HG03354 (cell line): Measurements from ENCODE around the gene KLHL17.

Source experiments
- ATAC-seq: cut with Tn5 transposase; IDR thresholded peaks from one replicate; pipeline ENCODE4 v1.9.1; 2021; ENCODE audit warnings: mild to moderate bottlenecking; ENCODE audit not compliant: unreplicated experiment, poor library complexity, severe bottlenecking

Gene KLHL17

DNA sequence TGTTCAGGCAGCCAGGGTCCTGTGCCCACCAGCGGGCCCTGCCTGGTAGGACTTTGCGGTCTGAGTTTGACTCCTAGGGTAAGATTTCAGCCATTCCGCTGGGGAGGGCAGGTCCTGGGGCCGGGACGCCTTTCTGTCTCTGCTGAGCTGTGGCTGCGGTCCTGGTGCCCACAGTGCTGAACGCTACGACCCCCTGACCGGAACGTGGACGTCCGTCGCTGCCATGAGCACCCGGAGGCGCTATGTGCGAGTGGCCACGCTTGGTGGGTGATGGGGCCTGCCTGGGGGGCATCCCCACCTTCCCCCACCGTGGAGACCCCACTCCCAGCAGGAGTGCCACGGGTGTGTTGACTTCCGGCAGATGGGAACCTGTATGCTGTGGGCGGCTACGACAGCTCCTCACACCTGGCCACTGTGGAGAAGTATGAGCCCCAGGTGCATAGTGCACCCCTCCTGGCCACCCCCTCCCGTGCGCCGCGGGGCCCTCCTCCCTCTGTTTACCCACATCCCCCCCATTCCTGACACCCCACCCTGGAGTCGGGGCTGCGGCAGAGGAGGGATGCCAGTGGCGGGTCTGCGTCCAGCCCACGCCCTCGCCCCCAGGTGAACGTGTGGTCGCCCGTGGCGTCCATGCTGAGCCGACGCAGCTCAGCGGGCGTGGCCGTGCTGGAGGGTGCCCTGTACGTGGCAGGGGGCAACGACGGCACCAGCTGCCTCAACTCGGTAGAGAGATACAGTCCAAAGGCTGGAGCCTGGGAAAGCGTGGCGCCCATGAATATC is 3.6 kb downstream of the KLHL17 start:
- ATAC-seq = no peak

DNA sequence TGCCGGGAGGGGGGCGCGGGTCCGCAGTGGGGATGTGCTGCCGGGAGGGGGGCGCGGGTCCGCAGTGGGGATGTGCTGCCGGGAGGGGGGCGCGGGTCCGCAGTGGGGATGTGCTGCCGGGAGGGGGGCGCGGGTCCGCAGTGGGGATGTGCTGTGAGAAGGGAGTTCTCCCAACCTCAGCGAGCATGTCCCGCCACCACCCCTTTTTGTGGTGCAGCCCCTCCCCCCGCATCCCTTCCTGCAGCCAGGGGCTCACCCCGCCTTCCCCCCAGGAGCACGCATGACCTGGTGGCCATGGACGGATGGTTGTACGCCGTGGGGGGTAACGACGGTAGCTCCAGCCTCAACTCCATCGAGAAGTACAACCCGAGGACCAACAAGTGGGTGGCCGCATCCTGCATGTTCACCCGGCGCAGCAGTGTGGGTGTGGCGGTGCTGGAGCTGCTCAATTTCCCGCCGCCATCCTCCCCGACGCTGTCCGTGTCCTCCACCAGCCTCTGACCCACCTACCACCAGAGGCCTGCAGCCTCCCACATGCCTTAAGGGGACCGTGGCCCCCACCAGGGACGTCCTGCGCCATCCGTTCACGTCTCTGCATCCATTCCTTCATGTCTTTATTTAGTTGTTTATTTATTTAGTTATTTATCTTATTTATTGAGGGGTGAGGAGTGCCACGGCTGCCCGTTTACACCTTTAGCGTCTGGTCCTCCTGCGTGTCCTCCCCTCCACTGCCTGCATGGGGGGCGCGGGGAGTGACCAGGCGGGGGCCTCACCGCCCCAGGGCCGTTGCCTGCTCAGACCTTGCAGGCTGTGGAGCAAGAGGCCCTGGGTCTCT is 4.5 kb downstream of the KLHL17 start:
- ATAC-seq = no peak

DNA sequence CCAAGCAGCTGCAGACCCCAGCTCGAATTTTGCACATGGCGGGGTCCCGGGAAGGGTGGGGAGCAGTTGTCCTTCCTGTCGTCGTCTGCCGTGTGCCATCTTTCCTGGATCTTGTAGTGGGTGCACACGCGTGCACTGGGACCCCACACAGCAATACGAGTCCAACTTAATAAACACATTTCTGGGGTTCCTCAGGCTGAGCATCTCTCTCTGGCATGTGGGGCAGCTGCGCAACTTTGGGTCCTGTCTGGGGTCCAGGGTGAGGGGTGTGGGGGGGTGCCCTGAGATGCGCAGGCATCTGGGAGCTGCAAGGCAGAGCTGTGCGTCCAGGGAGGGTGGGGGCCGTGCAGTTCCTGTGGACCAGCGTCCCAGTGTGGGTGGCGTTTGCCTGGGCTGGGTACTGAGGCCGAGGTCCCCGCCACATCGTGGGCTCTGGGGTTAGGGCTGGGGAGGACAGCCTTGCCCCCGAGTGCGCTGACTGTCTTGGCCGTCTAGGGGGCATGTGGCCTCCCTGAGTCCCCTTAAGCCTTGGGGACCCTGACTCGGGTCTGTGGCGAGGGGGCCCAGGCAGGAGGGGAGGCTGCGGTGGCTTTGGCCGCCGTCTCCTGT is 5.2 kb downstream of the KLHL17 start:
- no peak for ATAC-seq

DNA sequence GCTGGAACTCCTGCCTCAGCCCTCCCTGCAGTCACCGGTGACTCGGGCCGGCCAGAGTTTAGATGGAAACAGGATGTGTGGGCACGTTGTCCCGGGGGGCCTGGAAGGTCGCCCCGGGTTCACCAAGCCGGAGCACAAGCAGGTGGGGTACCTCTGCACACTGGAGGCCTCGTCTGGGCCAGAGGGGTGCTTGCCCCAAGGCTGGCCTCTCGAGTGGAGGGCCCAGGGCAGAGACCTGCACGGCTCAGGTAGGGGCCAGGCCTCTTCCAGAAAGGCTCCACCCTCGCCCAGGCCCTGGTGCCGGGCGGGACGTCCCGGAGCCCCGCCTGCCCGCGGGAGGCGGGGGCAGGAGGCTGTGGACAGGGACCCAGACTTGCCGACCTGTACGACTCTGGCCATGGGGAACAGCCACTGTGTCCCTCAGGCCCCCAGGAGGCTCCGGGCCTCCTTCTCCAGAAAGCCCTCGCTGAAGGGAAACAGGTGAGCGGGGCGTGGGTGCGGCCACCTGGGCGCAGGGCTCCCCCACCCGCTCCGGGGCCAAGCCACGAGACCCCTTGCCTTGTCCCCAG is 5.8 kb downstream of the KLHL17 start, which contains the start of gene PLEKHN1:
PLEKHN1 (plus strand) TSS at position 348 of the 569 bp plus-strand sequence; CDS start at position 398, 50 bp downstream.
- ATAC-seq = peak; percentile 33

DNA sequence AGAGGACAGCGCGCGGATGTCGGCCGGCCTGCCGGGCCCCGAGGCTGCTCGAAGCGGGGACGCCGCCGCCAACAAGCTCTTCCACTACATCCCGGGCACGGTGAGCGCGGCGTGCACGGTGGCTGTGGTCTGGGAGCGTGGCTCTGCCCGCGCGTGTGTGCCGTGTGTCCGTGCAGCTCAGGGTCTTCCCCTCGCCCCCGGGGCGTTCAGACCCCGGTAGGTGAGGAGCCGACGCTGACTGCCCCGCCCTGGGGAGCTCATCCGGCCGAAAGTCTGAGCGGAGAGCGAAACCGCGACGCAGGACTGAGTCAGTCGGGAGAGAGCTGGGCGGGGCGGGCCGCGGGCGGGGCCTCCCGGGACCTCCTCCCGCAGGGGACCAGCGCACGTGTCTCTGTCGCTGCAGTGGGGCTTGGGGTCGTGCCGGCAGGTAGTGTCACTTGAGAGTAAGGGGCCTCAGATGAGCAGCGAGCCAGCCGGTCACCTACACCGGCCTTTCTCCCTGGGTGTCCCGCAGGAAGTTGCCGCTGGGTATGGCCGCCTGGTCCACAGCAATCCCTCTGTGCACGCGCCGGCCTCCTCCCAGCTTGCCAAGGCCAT is 6.4 kb downstream of the KLHL17 start:
- ATAC-seq = peak; percentile 75

DNA sequence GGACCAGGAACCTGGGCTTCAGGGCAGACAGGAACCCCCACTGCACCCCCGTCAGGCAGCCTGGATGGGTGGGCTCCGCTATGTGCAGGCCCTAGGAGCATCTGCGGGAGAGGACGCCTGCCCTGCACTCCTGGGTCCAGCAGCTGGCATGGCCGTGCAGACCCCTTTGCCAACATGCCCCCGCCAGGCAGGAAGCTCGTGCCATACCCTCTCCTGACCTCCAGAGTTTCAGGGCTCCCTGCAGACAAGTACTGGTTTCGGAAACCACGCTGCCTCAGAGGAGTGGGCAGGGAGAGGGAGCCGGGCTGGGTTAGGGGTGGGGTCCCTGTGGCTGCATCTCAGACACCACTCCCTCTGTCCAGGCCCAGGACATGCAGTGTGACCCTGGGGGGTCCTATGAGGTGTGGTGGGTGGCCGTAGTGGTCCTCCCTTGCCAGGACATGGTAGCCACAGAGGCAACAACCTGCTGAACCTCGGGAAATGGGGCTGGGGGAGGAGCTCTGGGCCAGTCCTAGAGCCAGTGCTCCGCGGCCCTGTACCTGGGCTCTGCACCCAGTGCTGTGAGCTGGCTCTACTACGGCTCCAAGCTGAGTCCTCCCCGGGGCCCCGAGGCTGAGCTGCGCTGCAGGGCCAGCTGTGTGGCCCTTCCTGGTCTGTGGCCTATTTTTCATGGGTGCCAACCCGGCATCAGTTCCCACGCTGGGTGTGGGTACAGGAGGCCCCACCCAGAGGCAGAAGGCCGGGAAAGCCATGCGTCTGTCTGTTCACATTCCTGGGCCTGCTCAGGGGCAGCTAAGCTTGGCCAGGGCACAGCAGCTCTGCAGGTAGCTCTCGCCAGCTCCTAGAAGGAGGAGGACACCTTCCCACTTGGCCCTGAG is 7.3 kb downstream of the KLHL17 start:
- ATAC-seq = no peak

DNA sequence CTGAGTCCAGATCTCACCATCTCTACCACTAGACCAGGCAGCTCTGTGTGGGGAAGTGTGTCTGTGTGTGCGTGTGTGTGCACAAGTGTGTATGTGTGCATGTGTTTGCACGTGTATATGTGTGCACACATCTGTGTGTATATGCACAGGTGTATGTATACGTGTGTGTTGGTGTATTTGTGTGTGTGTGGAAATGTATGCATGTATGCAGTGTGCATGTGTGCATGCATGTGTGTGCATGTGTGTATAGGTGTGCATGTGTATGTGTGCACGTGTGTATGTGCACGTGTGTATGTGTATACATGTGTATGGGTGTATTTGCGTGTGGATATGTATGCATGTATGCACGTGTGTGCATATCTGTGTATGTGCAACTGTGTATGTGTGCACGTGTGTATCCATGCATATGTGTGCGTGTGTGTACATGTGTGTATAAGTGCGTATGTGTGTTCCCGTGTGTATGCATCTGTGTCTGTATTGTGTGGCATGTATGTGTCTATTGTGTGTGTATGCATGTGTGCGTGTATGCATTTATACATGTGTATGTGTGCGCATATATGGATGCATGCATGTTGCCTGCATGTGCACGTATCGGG is 9.0 kb downstream of the KLHL17 start:
- ATAC-seq = no peak

DNA sequence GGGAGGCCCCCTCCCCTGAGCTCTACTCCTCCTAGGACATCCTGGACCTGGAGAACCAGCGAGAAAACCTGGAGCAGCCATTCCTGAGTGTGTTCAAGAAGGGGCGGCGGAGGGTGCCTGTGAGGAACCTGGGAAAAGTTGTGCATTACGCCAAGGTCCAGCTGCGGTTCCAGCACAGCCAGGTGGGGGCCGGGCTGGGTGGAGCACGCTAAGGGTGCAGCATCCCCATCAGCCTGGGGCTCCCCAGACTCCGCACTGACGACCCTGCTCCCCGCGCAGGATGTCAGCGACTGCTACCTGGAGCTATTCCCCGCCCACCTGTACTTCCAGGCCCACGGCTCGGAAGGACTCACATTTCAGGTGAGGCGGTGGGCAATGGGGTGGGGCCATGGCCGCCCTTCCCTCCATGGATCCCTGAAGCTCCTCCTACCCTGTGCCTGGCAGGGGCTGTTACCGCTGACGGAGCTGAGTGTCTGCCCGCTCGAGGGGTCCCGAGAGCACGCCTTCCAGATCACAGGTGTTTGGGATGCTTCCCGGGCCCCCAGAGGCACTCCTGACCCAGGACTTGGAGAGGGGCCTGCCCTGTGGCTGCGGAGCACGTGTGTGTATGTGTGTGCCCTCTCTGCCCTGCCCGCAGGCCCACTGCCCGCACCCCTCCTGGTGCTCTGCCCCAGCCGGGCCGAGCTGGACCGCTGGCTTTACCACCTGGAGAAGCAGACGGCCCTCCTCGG is 10.0 kb downstream of the KLHL17 start:
- ATAC-seq = no peak

DNA sequence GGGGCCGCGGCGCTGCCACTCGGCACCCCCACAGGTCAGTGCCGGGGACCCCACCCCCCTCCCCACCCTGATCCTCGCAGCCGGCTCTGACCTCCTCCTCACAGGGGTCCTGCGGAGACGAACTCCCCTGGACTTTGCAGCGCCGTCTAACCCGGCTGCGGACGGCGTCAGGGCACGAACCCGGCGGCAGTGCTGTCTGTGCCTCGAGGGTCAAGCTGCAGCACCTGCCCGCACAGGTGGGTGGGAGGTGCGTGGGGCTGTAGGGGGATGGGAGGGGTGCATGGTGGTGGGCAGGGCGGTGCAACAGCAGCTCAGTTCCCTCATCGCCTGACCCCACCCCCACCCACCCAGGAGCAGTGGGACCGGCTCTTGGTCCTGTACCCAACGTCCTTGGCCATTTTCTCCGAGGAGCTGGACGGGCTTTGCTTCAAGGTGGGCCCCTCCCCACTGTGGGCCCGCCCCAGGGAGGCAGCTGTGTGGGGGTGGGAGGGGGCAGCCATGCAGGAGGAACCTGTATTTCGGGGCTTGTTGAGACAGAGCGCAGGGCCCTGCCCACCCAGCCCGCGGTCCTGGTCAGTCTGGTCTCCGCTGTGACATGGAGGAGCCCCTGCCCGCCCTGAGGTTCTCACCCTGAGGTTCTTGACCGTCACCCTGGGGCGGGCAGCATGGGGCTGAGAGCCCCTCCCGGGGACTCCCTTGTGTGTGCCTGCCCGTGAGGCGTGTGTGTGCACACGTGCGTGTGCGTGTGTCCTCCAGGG is 10.8 kb downstream of the KLHL17 start:
- no peak for ATAC-seq

DNA sequence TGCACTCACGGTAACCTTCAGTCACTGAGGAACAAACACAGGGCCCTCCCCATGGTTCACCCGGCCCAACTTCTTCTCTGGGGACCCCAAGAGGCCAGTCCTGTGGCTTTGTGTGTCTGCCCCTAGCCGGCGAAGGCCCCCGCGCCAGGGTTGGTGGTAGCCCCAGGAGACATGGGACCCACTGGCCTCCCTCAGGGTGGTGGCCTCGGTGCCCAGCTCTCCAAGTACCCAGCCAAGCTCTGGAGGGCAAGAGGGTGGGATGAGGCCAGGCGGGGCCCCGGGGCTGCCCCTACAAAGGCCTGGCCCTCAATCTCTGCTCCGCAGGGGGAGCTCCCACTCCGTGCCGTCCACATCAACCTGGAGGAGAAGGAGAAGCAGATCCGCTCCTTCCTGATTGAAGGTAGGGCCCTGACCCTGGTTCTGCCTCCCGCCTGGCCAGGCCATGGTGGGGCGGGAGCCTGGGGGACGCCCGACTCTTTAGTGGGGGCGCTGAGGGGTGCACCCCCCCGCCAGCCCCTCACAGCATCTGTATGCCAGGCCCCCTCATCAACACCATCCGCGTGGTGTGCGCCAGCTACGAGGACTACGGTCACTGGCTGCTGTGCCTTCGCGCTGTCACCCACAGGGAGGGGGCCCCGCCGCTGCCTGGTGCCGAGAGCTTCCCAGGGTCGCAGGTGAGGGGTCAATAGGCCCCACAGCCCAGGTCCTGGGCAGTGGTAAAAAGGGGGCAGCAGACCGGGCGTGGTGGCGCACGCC is 11.5 kb downstream of the KLHL17 start:
- no peak for ATAC-seq

DNA sequence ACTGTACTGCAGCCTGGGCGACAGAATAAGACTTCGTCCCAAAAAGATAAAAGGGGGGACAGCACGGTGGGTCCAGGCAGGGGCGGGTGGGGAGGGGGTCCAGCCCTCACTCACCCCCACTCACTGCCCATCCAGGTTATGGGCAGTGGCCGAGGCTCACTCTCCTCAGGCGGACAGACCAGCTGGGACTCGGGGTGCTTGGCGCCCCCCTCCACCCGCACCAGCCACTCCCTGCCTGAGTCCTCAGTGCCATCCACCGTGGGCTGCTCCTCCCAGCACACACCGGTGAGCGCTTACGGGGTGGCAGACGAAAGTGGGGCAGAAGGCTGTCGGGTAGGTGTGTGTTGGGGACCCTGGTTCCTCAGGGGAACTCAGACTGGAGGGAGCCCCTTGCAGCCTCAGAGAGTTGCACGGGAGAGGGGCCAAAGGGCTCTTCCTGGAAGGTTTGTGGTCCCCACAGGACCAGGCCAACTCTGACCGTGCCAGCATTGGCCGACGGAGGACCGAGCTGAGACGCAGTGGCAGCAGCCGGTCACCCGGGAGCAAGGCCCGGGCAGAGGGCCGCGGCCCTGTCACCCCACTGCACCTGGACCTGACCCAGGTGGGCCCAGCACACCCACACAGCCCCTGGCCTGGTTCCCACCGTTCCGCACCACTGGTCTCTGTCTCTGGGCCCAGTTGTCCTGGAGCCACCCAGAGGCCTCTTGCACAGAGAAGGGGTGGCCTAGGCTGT is 12.5 kb downstream of the KLHL17 start:
- ATAC-seq = no peak

DNA sequence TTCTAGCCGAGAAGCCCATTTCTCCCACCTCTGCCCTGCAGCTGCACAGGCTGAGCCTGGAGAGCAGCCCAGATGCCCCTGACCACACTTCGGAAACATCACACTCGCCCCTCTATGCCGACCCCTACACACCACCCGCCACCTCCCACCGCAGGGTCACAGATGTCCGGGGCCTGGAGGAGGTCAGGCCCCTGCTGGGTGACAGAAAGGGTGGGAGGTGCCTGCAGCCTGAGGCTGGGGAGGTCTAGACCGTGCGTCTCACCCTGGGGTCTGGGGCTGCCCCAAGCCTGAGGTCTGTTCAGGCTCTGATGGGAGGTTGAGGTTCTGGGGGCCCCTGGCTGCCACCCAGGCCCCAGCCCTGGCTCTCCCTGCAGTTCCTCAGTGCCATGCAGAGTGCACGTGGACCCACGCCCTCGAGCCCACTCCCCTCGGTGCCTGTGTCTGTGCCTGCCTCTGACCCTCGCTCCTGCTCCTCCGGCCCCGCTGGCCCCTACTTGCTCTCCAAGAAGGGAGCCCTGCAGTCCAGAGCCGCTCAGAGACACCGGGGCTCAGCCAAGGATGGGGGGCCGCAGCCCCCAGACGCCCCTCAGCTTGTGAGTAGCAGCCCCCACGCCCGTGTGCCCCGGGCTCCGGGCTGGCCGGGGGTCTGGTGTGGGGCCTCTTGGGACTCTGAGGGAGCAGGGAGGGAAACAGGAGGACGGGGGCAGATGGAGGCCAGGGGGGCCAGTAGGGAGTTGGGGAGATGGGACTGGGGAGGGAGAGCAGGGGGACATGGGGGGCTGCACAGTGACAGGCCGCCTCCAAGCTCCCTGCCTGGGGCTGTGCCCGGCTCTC is 13.3 kb downstream of the KLHL17 start:
- ATAC-seq = no peak

DNA sequence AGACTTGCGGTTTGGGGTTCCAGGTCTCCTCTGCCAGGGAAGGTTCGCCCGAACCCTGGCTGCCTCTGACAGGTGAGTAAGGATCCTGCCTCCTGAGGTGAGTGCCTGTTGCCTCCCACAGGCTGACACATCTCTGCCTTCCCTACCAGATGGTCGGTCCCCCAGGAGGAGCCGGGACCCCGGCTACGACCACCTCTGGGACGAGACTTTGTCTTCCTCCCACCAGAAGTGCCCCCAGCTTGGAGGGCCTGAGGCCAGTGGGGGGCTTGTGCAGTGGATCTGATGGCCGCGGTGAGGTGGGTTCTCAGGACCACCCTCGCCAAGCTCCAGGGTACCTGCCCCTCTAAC is 13.9 kb downstream of the KLHL17 start:
- no peak for ATAC-seq

DNA sequence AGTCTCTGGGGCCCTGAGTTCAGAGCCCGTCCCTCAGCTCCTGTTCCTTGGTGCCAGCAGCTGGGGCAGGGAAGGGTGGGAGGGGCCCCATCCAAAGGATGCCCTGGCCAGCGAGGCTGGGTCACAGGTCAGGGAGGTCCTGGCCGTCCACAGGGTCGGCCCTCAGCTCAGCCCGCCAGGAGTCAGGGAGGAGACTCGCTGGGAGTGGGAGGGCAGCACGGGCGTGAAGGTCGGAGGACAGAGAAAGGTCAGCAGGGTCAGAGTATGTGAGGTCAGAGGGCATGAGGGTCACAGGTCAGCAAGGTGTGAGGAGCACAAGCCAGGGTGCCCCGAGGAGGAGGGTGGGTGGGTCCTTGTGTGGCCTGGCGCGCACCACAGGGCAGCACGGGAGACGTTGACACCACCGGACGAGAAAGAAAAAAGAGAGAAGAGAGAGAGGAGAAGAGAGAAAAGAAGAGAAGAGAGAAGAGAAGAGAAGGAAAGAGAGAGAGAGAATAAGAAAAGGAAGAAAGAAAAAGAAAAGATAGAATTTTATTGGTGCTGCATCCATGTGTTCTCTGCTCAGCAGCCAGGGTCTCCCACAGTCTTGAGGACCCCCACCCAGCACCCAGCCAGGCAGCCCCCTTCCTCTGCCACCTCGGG is 14.4 kb downstream of the KLHL17 start:
- no peak for ATAC-seq

DNA sequence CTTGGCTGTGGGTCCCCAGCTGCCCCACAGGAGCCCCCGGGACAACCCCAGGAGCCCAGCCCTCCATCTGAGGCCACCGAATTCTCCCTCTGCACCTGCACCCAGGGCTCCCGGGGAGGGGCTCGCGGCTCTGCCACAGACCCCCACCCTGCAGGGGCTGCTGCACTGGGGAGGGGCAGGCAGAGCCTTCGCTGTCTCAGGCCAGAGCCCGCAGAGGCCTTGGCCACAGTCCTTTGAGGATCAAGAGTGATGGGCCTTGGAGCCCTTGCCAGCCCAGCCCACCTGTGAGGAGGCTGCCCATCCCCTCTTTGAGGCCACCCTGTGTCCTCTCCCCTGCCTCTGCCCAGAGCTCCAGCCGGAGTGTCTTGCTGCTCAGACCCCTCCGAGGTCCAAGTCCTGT is 15.0 kb downstream of the KLHL17 start:
- ATAC-seq = no peak
